Smooth muscle cell (in vitro differentiated cells): ENCODE measurements around the gene GSDME. TPM values are rescaled to one million over a fixed set of nuclear protein-coding genes. Genes with fewer than 3 reads are reported as not detected.
"Not testable (repeated sequence)": the region's sequence is repeated elsewhere in the genome, so short reads cannot be mapped to it uniquely, and the experiment has no call there.

ENCODE experiments used
- DNase-seq: peaks from one replicate; lab custom pipeline; 2025; ENCODE audit not compliant: unreplicated experiment; lab: John Stamatoyannopoulos, UW
- H2AFZ ChIP-seq: fragments of 200-600 bp; sonication (generic); 2 replicates; pipeline ENCODE4 v1.6.0; 2016; ENCODE audit warnings: antibody characterized with exemption, low read depth, mild to moderate bottlenecking
- H3F3A ChIP-seq: fragments of 200-600 bp; sonication (generic); 2 replicates; pipeline ENCODE4 v1.6.0; 2017; ENCODE audit warnings: antibody characterized with exemption, low read depth
- H3K27ac ChIP-seq: fragments of 200-600 bp; sonication (generic); 2 replicates; pipeline ENCODE4 v1.5.1; 2016; ENCODE audit warnings: low read depth, mild to moderate bottlenecking
- H3K27me3 ChIP-seq: fragments of 200-600 bp; sonication (generic); 2 replicates; pipeline ENCODE4 v1.6.1; 2016; ENCODE audit warnings: low read depth, mild to moderate bottlenecking
- H3K36me3 ChIP-seq: fragments of 200-600 bp; sonication (generic); 2 replicates; pipeline ENCODE4 v1.5.1; 2016; ENCODE audit warnings: low read depth
- H3K4me1 ChIP-seq: fragments of 200-600 bp; sonication (generic); 2 replicates; pipeline ENCODE4 v1.5.1; 2016; ENCODE audit warnings: low read depth
- H3K4me2 ChIP-seq: fragments of 200-600 bp; sonication (generic); 2 replicates; pipeline ENCODE4 v1.6.0; 2016; ENCODE audit warnings: mild to moderate bottlenecking
- H3K4me3 ChIP-seq: fragments of 200-600 bp; sonication (generic); 2 replicates; pipeline ENCODE4 v1.5.1; 2016; ENCODE audit warnings: mild to moderate bottlenecking
- H3K79me2 ChIP-seq: fragments of 200-600 bp; sonication (generic); 2 replicates; pipeline ENCODE4 v1.6.0; 2016; ENCODE audit warnings: low read depth, mild to moderate bottlenecking
- H3K9ac ChIP-seq: fragments of 200-600 bp; sonication (generic); 2 replicates; pipeline ENCODE4 v1.6.0; 2016; ENCODE audit warnings: low read depth
- H3K9me3 ChIP-seq: fragments of 200-600 bp; sonication (generic); replicated peaks from 2 replicates; pipeline ENCODE4 v1.5.1; 2016; ENCODE audit warnings: low read depth
- H4K20me1 ChIP-seq: fragments of 200-600 bp; sonication (generic); 2 replicates; pipeline ENCODE4 v1.6.0; 2016; ENCODE audit warnings: low read depth
- CTCF ChIP-seq: fragments of 200-600 bp; sonication (generic); IDR thresholded peaks from 2 replicates; pipeline ENCODE4 v1.5.1; 2017; ENCODE audit warnings: borderline replicate concordance, mild to moderate bottlenecking, antibody characterized with exemption; ENCODE audit not compliant: insufficient read depth, poor library complexity, severe bottlenecking
- WGBS: methylation state at CpG from one replicate; pipeline ENCODE4 v1.1.7; 2016; ENCODE audit warnings: low lambda C conversion rate; 5-methylcytosine and 5-hydroxymethylcytosine counted together
- polyA plus RNA-seq: library from polyadenylated mRNA; unstranded; fragments of >200 nt; fragmentation: Nextera tagmentation; extraction: Ambion mirVana; gene quantifications from 2 replicates; pipeline ENCODE4 v1.2.1, GENCODE V29; 2016
- total RNA-seq: library from RNA; depleted of rRNA; stranded (reverse); fragments of >200 nt; gene quantifications from 2 replicates; pipeline ENCODE4 v1.2.3, GENCODE V29; 2014

Gene GSDME
- total and polyA plus RNA-seq, 2 experiments from 2014 or later = 14.8 to 19.6 TPM

GRCh38 chr7:24737281-24737680 is 20.0 kb downstream of the GSDME start:
- H3K79me2 ChIP-seq = no peaks in the 10 kb centered on the region

GRCh38 chr7:24735594-24735993 is 21.7 kb downstream of the GSDME start:
- H3K79me2 ChIP-seq = not testable (repeated sequence)

More at GRCh38 chr7:24737281-24737680, 20.0 kb downstream of the GSDME start:
- Histone ChIP-seq H3K27ac (no peak overlapping the region), H3K4me2 (no peak overlapping the region), H3K9ac (no peak overlapping the region), H3F3A (no peaks in the 10 kb centered on the region), H2AFZ (no peak overlapping the region), H3K36me3 (no peaks in the 10 kb centered on the region), H3K9me3 (no peaks in the 10 kb centered on the region), H4K20me1 (no peaks in the 10 kb centered on the region), H3K27me3 (no peaks in the 10 kb centered on the region), H3K4me3 (no peak overlapping the region), H3K4me1 (no peaks in the 10 kb centered on the region)
- no peak for TF ChIP-seq CTCF
- DNase-seq = no peak
- WGBS = 93% methylated on average over 1 of the region's 1 CpG

GRCh38 chr7:24734306-24734705 is 23.0 kb downstream of the GSDME start:
- no peaks in the 10 kb centered on the region for H3K27me3 ChIP-seq
- H3K4me2 ChIP-seq = no peak overlapping the region
- no peaks in the 10 kb centered on the region for H3K36me3 ChIP-seq
- H3K9ac ChIP-seq = no peak overlapping the region
- no peak for TF ChIP-seq CTCF
- H3K27ac ChIP-seq = no peak overlapping the region
- no peak overlapping the region for H3K4me3 ChIP-seq
- H3K9me3 ChIP-seq = no peaks in the 10 kb centered on the region
- no peaks in the 10 kb centered on the region for H3F3A ChIP-seq
- no peaks in the 10 kb centered on the region for H3K79me2 ChIP-seq
- no peaks in the 10 kb centered on the region for H4K20me1 ChIP-seq
- no peak overlapping the region for H2AFZ ChIP-seq
- no peaks in the 10 kb centered on the region for H3K4me1 ChIP-seq
- no peak for DNase-seq

More at GRCh38 chr7:24735594-24735993, 21.7 kb downstream of the GSDME start:
- not testable (repeated sequence) for H3K27me3 ChIP-seq, H3F3A ChIP-seq, H3K27ac ChIP-seq, H3K9ac ChIP-seq, DNase-seq, H4K20me1 ChIP-seq, H2AFZ ChIP-seq, H3K4me1 ChIP-seq, H3K9me3 ChIP-seq, H3K36me3 ChIP-seq, H3K4me2 ChIP-seq, H3K4me3 ChIP-seq
- 96% methylated on average over 7 of the region's 7 CpGs for WGBS

- no peak for TF ChIP-seq CTCF
- no peaks in the 10 kb centered on the region for H3K36me3 ChIP-seq
- H3K9me3 ChIP-seq = no peaks in the 10 kb centered on the region
- H3F3A ChIP-seq = no peaks in the 10 kb centered on the region
- DNase-seq = no peak
- no peak overlapping the region for H3K9ac ChIP-seq
- no peaks in the 10 kb centered on the region for H4K20me1 ChIP-seq
- no peaks in the 10 kb centered on the region for H3K4me1 ChIP-seq
- H3K79me2 ChIP-seq = no peaks in the 10 kb centered on the region
- H3K27ac ChIP-seq = peak overlapping the region; percentile 55
- no peak overlapping the region for H3K4me3 ChIP-seq
- peak overlapping the region; percentile 34 for H3K4me2 ChIP-seq
- WGBS = 83% methylated on average over 2 of the region's 2 CpGs
- H3K27me3 ChIP-seq = no peaks in the 10 kb centered on the region
- H2AFZ ChIP-seq = no peak overlapping the region
Observed at GRCh38 chr7:24733414-24734060, 23.7 kb downstream of the GSDME start.
